ENCODE measurements around the gene MEOX1.

GRCh38 chr17:43591779-43592562 lies 69.8 kb downstream of the MEOX1 start:
- TF ChIP-seq CTCF (IDR thresholded peaks at IDR 0.05) (no peak), POLR2A (IDR thresholded peaks at IDR 0.05) (no peak)
